K562 (cell line): ENCODE results near the gene ATG10. TPM values are rescaled to one million over a fixed set of nuclear protein-coding genes. Genes with fewer than 3 reads are reported as not detected.

ENCODE experiments used
- ARID4B ChIP-seq: sonication (generic); formaldehyde crosslinking; IDR thresholded peaks from 2 replicates; pipeline ENCODE4 v1.8.0; 2022; ENCODE audit warnings: mild to moderate bottlenecking, missing genetic modification reagents
- EP300 ChIP-seq: IDR thresholded peaks from 2 replicates; pipeline ENCODE4 v1.6.1; 2012; ENCODE audit warnings: low read length, improper control_type of control experiment
- GMEB1 ChIP-seq: fragments of 250-450 bp; sonication (Bioruptor Pico); IDR thresholded peaks from 2 replicates; pipeline ENCODE4 v1.4.0; 2020; ENCODE audit warnings: mild to moderate bottlenecking
- HIVEP1 ChIP-seq: fragments of 250-450 bp; sonication (Bioruptor Pico); IDR thresholded peaks from 2 replicates; pipeline ENCODE4 v1.4.0; 2020; ENCODE audit warnings: mild to moderate bottlenecking
- HMGXB4 ChIP-seq: sonication (generic); formaldehyde crosslinking; IDR thresholded peaks from 2 replicates; pipeline ENCODE4 v1.8.1; 2023; ENCODE audit warnings: mild to moderate bottlenecking, missing genetic modification reagents
- JUND ChIP-seq, 2 experiments: IDR thresholded peaks; 2 replicates in 1 of 2; 3 replicates in 1 of 2; pipeline ENCODE4 v1.6.1; 2011; ENCODE audit warnings: borderline replicate concordance in 2 of 2, low read depth in 2 of 2, low read length in 2 of 2, improper control_type of control experiment in 1 of 2, missing biosample characterization in 1 of 2, missing genetic modification characterization in 1 of 2, missing genetic modification reagents in 1 of 2
- RUNX1 ChIP-seq: sonication (generic); IDR thresholded peaks from 2 replicates; pipeline ENCODE4 v1.6.1; 2016; ENCODE audit warnings: antibody characterized with exemption, low read depth
- SMARCA4 ChIP-seq: fragments of 450-650 bp; IDR thresholded peaks from 2 replicates; pipeline ENCODE4 v1.6.1; 2016
- SMARCE1 ChIP-seq: fragments of 450-650 bp; IDR thresholded peaks from 2 replicates; pipeline ENCODE4 v1.7.1; 2016; ENCODE audit warnings: mild to moderate bottlenecking
- SOX6 ChIP-seq: fragments of 450-650 bp; IDR thresholded peaks from 2 replicates; pipeline ENCODE4 v1.6.1; 2014; ENCODE audit warnings: mild to moderate bottlenecking
- TOE1 ChIP-seq, 2 experiments: fragments of 450-650 bp in 1 of 2; sonication (generic) in 1 of 2; formaldehyde crosslinking in 1 of 2; IDR thresholded peaks; 2 replicates each; pipeline versions ENCODE4 v1.7.1 to v1.8.0; 2016 to 2022; ENCODE audit warnings: borderline replicate concordance in 2 of 2, mild to moderate bottlenecking in 2 of 2, antibody characterized with exemption in 1 of 2, inconsistent platforms in 1 of 2, low read depth in 1 of 2, missing genetic modification reagents in 1 of 2, moderate library complexity in 1 of 2
- ZNF347 ChIP-seq: fragments of 450-650 bp; formaldehyde crosslinking; IDR thresholded peaks from 2 replicates; pipeline ENCODE4 v1.4.0; 2020; ENCODE audit warnings: low read depth, mild to moderate bottlenecking, moderate library complexity
- ZNF609 ChIP-seq: sonication (generic); formaldehyde crosslinking; IDR thresholded peaks from 2 replicates; pipeline ENCODE4 v1.8.1; 2023; ENCODE audit warnings: missing genetic modification reagents, mild to moderate bottlenecking, borderline replicate concordance
- polyA plus RNA-seq, 8 experiments: library from polyadenylated mRNA; depleted of rRNA in 4 of 8; stranded (reverse) in 5 of 8; unstranded in 3 of 8; fragments of >200 nt; fragmentation: Nextera tagmentation in 2 of 8; fragmentation: Illumina TruSeq in 1 of 8; extraction: Ambion mirVana in 2 of 8; extraction: Trizol in 1 of 8; gene quantifications; 2 replicates each; pipeline versions ENCODE4 v1.2.1 to v1.2.3, GENCODE V29; 2011 to 2014; ENCODE audit warnings: inconsistent platforms in 1 of 8, missing spikeins in 1 of 8
- total RNA-seq, 7 experiments: library from RNA; depleted of rRNA in 6 of 7; stranded (reverse); fragments of >200 nt in 6 of 7; fragmentation: Illumina TruSeq in 2 of 7; extraction: Trizol in 2 of 7; gene quantifications; 2 replicates each; pipeline versions ENCODE4 v1.2.1 to v1.2.3, GENCODE V29; 2011 to 2021; ENCODE audit warnings: low replicate concordance in 1 of 7

ATG10 gene
- total and polyA plus RNA-seq, 9 of the 15 experiments (the other 6 are each of a cell fraction or from before 2014, with no cell fraction given) = 7.0 to 18.8 (median 14.6) TPM

- no peak for TF ChIP-seq ARID4B (CRISPR knock-in tag)
- TF ChIP-seq SMARCA4 = peak; percentile 57; the same call in 1 of the 2 replicates
- TF ChIP-seq ZNF347 (CRISPR knock-in tag) = no peak
- peak; percentile 26; the same call in 1 of the 2 replicates for TF ChIP-seq SOX6
- TF ChIP-seq ZNF609 (CRISPR knock-in tag) = no peak
- no peak for TF ChIP-seq TOE1 (IDR thresholded peaks at IDR 0.05; ENCODE audit: borderline replicate concordance)
- no peak for TF ChIP-seq TOE1 (CRISPR knock-in tag; IDR thresholded peaks at IDR 0.05; ENCODE audit: borderline replicate concordance, low read depth)
- TF ChIP-seq SMARCE1 = peak; percentile 16; the same call in 1 of the 2 replicates
- TF ChIP-seq HIVEP1 (CRISPR knock-in tag) = no peak
- no peak for TF ChIP-seq GMEB1 (CRISPR knock-in tag)
- no peak for TF ChIP-seq HMGXB4 (CRISPR knock-in tag)
- TF ChIP-seq JUND (IDR thresholded peaks at IDR 0.05; ENCODE audit: borderline replicate concordance, low read depth, low read length) = peak; percentile 45; the same call in 1 of the 2 replicates
- 0 out of 3 replicates have a peak, but pooled peaks have one; percentile 49 for TF ChIP-seq JUND (tag; IDR thresholded peaks at IDR 0.05; ENCODE audit: borderline replicate concordance, low read depth, low read length)
- no peak for TF ChIP-seq RUNX1
- TF ChIP-seq EP300 = peak; percentile 49; the same call in 1 of the 2 replicates
Observed at GRCh38 chr5:82111191-82111590, 139.4 kb downstream of the ATG10 start (continued).
